Measurements from ENCODE around the gene TUBAL3.

GRCh38 chr10:5387169-5387568 is 17.5 kb downstream of the TUBAL3 start:
- TF ChIP-seq, protein P1, sequence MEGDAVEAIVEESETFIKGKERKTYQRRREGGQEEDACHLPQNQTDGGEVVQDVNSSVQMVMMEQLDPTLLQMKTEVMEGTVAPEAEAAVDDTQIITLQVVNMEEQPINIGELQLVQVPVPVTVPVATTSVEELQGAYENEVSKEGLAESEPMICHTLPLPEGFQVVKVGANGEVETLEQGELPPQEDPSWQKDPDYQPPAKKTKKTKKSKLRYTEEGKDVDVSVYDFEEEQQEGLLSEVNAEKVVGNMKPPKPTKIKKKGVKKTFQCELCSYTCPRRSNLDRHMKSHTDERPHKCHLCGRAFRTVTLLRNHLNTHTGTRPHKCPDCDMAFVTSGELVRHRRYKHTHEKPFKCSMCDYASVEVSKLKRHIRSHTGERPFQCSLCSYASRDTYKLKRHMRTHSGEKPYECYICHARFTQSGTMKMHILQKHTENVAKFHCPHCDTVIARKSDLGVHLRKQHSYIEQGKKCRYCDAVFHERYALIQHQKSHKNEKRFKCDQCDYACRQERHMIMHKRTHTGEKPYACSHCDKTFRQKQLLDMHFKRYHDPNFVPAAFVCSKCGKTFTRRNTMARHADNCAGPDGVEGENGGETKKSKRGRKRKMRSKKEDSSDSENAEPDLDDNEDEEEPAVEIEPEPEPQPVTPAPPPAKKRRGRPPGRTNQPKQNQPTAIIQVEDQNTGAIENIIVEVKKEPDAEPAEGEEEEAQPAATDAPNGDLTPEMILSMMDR (IDR thresholded peaks at IDR 0.05 in 8 of 11, conservative IDR thresholded peaks at IDR 0.05 in 3 of 11), result no peak
- TF ChIP-seq POLR2A (IDR thresholded peaks at IDR 0.05), result no peak

Data from spleen (tissue), 7 donors.